ENCODE data around the gene NOCT. TPM values are rescaled to one million over a fixed set of nuclear protein-coding genes. Genes with fewer than 3 reads are reported as not detected.

Gene NOCT
- total RNA-seq, 1 experiment from 2014 or later: 17.1 TPM

DNA sequence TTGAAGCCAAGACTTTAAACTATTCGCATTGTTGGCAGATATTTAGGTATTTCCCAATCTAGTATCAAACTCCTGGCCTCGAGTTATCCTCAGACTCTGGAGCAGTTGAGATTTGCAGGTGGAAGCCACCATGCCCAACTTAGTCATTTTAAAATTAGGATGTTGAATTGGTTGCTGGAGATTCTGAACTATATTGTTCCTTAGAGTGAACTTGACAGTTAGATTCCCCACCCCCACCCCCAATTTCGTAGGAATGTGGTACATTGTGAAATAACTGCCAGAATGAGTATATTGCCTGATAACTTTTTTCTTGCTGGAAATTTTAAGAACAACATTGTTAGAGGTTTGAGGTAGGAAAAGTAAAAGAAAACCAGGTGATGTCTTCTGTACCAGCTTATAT is 2.3 kb downstream of the NOCT start:
- CTCF ChIA-PET: no interaction called here
- intact Hi-C loops (cut with micrococcal nuclease; ENCODE audit: unreplicated experiment): no loop called here

DNA sequence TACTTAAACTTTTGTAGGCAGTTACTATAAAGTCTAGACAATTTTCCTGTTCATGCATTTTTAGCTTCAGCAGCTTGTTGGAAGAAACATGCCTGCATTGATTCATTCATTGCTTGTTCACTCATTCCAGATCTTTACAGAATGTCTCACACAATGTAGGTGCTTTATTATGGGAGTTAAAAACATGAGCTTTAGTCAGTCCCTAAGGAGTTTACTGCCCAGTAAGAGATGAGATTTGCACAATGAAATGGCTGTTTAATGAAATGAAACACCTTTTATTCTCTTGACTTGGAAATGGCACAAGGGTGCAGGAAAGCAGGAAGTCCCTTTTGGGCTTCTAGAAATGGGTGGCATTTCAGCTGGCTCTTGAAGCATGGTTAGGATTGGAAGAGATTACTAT is 2.9 kb downstream of the NOCT start:
- peaks cover 29% of the 10 kb centered on the region for H3K4me1 ChIP-seq (ENCODE audit: control insufficient read depth, insufficient read depth, low read length)
- no peaks in the 10 kb centered on the region for H3K27me3 ChIP-seq (ENCODE audit: control insufficient read depth, insufficient read depth, low read length)
- in situ Hi-C loops (cut with HindIII; ENCODE audit: low pct_unique_long_range_greater_than_20kb, low sequenced_read_pairs): no loop called here
- no peaks in the 10 kb centered on the region for H3K9me3 ChIP-seq (ENCODE audit: control insufficient read depth, insufficient read depth, low read depth, low read length)
- no peak for ATAC-seq
- TSS peak; percentile 69 for BruUV-seq (replicated peaks)
- intact Hi-C loops (cut with micrococcal nuclease; ENCODE audit: unreplicated experiment): no loop called here
- ChIA-PET CTCF (no interaction called here), POLR2A (no interaction called here)
- peak overlapping the region; percentile 72 to 91 for H3K4me3 ChIP-seq (ENCODE audit: low read depth in 2 of 2, low read length in 2 of 2)
- H3K27ac ChIP-seq (ENCODE audit: low read length): peak overlapping the region; percentile 69
- DNase-seq (ENCODE audit: low read depth, low spot score): no peak
- TF ChIP-seq, protein P1, sequence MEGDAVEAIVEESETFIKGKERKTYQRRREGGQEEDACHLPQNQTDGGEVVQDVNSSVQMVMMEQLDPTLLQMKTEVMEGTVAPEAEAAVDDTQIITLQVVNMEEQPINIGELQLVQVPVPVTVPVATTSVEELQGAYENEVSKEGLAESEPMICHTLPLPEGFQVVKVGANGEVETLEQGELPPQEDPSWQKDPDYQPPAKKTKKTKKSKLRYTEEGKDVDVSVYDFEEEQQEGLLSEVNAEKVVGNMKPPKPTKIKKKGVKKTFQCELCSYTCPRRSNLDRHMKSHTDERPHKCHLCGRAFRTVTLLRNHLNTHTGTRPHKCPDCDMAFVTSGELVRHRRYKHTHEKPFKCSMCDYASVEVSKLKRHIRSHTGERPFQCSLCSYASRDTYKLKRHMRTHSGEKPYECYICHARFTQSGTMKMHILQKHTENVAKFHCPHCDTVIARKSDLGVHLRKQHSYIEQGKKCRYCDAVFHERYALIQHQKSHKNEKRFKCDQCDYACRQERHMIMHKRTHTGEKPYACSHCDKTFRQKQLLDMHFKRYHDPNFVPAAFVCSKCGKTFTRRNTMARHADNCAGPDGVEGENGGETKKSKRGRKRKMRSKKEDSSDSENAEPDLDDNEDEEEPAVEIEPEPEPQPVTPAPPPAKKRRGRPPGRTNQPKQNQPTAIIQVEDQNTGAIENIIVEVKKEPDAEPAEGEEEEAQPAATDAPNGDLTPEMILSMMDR (IDR thresholded peaks at IDR 0.05): no peak
- TF ChIP-seq SIN3A (IDR thresholded peaks at IDR 0.05; ENCODE audit: borderline replicate concordance, insufficient read depth, low read depth, low read length): no peak
- TF ChIP-seq, protein P2, sequence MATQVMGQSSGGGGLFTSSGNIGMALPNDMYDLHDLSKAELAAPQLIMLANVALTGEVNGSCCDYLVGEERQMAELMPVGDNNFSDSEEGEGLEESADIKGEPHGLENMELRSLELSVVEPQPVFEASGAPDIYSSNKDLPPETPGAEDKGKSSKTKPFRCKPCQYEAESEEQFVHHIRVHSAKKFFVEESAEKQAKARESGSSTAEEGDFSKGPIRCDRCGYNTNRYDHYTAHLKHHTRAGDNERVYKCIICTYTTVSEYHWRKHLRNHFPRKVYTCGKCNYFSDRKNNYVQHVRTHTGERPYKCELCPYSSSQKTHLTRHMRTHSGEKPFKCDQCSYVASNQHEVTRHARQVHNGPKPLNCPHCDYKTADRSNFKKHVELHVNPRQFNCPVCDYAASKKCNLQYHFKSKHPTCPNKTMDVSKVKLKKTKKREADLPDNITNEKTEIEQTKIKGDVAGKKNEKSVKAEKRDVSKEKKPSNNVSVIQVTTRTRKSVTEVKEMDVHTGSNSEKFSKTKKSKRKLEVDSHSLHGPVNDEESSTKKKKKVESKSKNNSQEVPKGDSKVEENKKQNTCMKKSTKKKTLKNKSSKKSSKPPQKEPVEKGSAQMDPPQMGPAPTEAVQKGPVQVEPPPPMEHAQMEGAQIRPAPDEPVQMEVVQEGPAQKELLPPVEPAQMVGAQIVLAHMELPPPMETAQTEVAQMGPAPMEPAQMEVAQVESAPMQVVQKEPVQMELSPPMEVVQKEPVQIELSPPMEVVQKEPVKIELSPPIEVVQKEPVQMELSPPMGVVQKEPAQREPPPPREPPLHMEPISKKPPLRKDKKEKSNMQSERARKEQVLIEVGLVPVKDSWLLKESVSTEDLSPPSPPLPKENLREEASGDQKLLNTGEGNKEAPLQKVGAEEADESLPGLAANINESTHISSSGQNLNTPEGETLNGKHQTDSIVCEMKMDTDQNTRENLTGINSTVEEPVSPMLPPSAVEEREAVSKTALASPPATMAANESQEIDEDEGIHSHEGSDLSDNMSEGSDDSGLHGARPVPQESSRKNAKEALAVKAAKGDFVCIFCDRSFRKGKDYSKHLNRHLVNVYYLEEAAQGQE (IDR thresholded peaks at IDR 0.05; ENCODE audit: insufficient read depth in 1 of 2, low read depth in 2 of 2, low read length in 1 of 2): no peak
- TF ChIP-seq POLR2AphosphoS5 (IDR thresholded peaks at IDR 0.05; ENCODE audit: low read depth, low read length): no peak
- no peak for TF ChIP-seq TCF7L2 (IDR thresholded peaks at IDR 0.05; ENCODE audit: low read depth, low read length)
- no peaks in the 10 kb centered on the region; the same call in none of the 2 replicates for H3K36me3 ChIP-seq (ENCODE audit: control insufficient read depth, insufficient read depth, low read length)

More for the DNA sequence above, 2.3 kb downstream of the NOCT start:
- in situ Hi-C loops (cut with HindIII; ENCODE audit: low pct_unique_long_range_greater_than_20kb, low sequenced_read_pairs): no loop called here
- BruUV-seq (replicated peaks): no TSS peak
- POLR2A ChIA-PET: interaction anchor here (0.6 kb wide), 1 partner anchor 201 kb away, joined by 7 read pairs; no protein-coding TSS in a partner anchor
- Histone ChIP-seq H3K27ac (ENCODE audit: low read length) (peak overlapping the region; percentile 69), H3K27me3 (ENCODE audit: control insufficient read depth, insufficient read depth, low read length) (no peaks in the 10 kb centered on the region), H3K4me3 (ENCODE audit: low read depth in 2 of 2, low read length in 2 of 2) (peak overlapping the region; percentile 72 to 91), H3K36me3 (ENCODE audit: control insufficient read depth, insufficient read depth, low read length) (no peaks in the 10 kb centered on the region; the same call in none of the 2 replicates), H3K9me3 (ENCODE audit: control insufficient read depth, insufficient read depth, low read depth, low read length) (no peaks in the 10 kb centered on the region), H3K4me1 (ENCODE audit: control insufficient read depth, insufficient read depth, low read length) (peaks cover 34% of the 10 kb centered on the region)
- ATAC-seq: no peak
- TF ChIP-seq SIN3A (IDR thresholded peaks at IDR 0.05; ENCODE audit: borderline replicate concordance, insufficient read depth, low read depth, low read length) (no peak), TCF7L2 (IDR thresholded peaks at IDR 0.05; ENCODE audit: low read depth, low read length) (no peak), POLR2AphosphoS5 (IDR thresholded peaks at IDR 0.05; ENCODE audit: low read depth, low read length) (no peak)
- TF ChIP-seq, protein P2 (IDR thresholded peaks at IDR 0.05; ENCODE audit: insufficient read depth in 1 of 2, low read depth in 2 of 2, low read length in 1 of 2): no peak
- TF ChIP-seq, protein P1 (IDR thresholded peaks at IDR 0.05): no peak
- DNase-seq (ENCODE audit: low read depth, low spot score): no peak

Measured in Panc1 (cell line).